Amniotic epithelial cell (primary cell): Measurements from ENCODE around the gene IL5.
"Not testable (repeated sequence)": the region's sequence is repeated elsewhere in the genome, so short reads cannot be mapped to it uniquely, and the experiment has no call there.

ENCODE experiments used
- DNase-seq: peaks from one replicate; pipeline ENCODE4 v3.0.0-alpha.2; 2010; ENCODE audit warnings: low read depth

IL5 gene

DNA sequence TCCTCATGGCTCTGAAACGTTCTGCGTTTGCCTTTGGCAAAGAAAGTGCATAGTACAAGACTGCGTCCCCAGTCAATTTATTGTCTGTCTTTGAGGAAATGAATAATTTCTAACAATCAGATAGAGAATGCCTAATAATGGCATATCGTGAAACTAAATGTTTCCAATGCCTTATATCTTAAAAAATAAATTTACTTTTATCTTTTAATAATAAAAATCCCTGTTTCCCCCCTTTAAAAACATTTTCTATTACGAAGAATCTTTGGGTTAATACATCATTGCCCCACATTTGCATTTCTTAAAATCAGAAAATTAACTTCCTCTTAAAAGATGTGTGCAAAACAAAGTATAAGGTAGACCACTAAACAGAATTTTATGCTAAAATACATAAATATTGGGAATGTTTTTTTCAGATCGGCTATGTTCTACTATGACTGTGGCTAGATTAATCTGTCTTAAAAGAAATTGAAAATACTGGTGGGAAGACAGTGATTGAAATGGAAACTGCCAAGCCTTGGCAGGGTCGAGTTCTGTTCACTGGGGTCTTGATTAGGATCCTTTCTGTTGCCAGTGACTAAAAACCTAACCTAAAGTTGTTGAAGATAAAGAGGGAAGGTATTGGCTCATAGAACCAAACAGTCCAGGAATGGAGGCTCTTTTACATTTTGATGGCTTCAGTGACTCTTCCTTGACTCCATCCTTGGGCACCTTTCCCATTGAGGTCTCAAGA, at the start of gene IL5:
Gene IL5 (minus strand): TSS at position 51 of the 730 bp plus-strand sequence. CDS start 44 bp downstream, at position 7.
- DNase-seq, result no peak

DNA sequence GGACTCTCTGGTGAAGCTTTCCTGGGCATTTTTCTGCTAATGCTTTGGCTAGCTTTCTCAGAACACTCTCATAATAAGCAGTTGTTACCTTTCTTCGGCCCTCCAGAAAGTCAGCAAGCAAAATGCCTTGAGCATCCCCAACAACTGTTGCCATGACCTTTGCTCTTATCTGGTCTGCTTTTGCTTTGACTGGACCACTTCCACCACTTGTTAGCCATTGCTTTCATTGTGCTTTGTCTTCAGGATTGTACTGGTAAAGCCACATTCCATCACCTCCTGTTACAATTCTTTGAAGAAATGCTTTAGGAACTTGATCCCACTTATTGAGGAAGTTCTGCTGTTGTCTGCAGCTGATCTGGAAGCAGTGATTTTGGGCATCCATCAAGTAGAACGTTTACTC, 49.2 kb upstream of the IL5 start:
- DNase-seq, result no peak

DNA sequence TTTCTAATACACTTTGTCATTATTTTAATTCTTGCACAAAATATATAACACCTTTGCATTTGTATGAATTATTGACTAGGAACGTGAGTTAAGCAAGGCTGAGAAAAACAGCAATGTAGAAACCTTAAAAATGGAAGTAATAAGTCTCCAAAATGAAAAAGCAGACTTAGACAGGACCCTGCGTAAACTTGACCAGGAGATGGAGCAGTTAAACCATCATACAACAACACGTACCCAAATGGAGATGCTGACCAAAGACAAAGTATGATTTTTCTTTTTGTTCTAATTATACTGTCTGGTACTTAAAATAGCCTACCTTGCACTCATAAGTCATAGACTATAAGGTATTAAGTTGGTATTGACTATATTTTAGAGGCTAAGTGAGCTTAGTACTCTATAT, 47.8 kb upstream of the IL5 start:
- peak; percentile 10 for DNase-seq

DNA sequence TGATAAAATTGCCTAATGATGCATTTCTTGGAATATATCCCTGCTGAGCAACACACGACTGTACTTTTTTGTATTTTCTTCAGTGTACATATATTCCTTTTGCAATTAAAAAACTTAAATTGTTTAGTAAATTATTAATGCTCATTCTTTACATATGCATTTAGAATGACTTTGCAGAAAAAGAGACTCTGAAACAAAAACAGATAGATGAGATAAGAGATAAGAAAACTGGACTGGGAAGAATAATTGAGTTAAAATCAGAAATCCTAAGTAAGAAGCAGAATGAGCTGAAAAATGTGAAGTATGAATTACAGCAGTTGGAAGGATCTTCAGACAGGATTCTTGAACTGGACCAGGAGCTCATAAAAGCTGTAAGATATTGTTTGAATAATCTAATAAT, 46.1 kb upstream of the IL5 start:
- no peak for DNase-seq

DNA sequence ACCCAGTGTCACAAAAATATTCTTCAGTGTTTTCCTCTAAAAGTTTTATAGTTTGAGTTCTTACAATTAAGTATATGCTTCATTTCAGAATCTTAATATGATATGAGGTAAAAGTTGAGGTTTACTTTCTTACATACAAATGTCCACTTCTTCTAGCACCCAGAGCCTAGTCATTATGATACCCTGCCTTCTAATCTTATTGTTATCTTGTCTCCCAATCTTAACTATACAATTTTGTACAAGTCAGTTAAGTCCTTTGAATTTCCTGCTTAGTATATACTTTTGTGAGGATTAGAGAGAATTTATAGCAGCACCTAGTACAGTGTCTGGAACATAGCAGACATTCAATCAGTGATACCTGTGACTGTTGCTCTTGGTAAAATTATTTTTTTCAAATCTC, 42.7 kb upstream of the IL5 start:
- no peak for DNase-seq

DNA sequence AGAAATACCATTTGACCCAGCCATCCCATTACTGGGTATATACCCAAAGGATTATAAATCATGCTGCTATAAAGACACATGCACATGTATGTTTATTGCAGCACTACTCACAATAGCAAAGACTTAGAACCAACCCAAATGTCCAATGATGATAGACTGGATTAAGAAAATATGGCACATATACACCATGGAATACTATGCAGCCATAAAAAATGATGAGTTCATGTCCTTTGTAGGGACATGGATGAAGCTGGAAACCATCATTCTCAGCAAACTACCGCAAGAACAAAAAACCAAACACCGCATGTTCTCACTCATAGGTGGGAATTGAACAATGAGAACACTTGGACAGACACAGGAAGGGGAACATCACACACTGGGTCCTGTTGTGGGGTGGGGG, 41.2 kb upstream of the IL5 start:
- not testable (repeated sequence) for DNase-seq

DNA sequence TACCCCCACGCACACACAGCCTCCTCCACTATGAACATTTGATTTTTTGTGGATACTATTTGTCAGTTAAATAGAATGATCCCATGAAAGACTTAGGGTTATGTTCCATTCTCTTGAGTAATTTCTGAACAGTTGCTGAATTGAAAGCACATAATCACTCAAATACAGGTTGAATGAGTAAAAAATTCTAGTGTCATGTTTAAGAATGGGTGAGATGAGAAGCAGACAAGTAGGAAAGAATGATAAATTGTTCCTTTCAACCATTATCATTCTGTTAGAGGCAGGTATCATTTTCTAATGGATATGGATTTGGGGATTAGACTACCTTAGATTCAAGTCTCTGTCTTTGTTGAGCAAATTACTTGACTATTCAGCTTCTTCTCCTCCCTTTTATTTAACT, 32.8 kb upstream of the IL5 start:
- no peak for DNase-seq

DNA sequence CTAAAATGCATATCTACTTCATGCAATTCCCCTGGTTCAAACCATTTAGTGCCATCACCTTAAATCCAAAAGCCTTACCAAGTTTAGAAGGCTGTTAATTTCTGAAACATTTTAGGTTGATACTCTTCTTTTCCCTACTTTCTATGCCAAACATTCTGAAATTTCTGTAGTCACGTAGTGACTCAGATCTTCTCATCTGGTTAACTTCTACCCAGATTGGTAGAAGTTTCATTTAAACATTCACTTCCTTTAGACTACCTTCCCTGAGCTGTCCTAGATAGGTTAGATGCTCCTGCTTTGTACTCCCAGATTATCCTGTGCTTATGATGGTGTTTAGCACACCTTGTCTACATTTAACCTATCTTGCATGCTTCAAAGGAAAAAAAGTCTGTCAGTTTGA, 23.3 kb upstream of the IL5 start:
- DNase-seq, result no peak

DNA sequence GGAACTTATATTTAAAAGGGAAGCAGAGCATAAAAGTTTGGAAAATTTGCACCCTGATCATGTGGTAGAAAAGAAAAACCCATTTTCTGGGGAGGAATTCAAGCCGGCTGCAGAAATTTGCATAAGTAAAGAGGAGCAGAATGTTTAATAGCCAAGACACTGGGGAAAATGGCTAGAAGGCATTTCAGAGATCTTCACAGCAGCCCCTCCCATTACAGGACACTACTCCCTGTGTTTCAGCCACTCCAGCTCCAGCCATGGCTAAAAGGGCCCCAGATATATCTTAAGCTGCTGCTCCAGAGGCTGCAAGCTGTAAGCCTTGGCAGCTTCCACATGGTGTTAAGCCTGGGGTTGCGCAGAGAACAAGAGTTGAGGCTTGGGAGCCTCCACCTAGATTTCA, 21.2 kb upstream of the IL5 start:
- not testable (repeated sequence) for DNase-seq

DNA sequence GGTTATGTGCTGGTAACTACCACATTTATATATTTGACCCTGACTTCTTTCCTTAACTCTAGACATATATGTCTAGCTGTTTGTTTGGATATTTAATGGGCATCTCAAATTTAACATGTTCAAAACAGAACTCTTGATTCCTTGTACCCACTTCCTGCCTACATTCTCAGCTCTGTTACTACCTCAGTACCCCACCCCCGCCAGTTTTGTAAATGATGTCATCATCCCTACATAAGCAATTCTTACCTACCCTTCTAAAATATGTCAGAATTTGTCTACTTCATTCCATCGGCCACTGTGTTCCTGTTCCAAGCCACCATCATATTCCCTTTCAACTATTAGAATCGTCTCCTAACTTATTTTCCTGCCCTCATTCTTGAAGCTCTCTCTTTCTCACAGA, 18.3 kb upstream of the IL5 start:
- DNase-seq, result no peak

DNA sequence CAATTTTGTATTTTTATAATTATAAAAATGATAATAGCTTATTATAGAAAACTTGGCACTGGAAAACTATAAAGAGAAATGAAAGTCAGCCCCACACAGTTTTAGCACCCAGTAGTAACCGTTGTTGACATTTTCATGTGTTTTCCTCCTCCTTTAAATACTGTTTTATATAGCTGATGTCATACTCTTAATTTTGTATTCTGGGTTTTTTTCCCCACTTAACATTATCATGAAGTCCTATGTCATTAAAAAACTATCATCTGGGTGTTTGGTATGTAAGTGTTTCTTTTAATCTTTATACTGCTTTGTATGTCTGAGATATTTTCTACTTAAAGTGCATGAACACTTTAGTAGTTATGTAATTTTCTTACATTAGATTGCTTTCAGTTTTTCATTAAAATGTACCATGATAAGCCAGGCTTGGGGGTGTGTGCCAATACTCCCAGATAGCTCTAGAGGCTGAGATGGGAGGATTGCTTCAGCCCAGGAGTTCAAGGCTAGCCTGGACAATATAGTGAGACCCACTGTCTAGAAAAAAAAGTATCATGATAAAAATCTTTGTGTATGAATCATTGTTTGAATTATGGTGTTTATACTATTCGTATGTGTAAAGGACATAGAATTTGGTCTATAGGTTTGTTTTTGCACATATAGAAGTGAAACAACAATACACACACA, 16.2 kb upstream of the IL5 start:
- DNase-seq, result no peak

DNA sequence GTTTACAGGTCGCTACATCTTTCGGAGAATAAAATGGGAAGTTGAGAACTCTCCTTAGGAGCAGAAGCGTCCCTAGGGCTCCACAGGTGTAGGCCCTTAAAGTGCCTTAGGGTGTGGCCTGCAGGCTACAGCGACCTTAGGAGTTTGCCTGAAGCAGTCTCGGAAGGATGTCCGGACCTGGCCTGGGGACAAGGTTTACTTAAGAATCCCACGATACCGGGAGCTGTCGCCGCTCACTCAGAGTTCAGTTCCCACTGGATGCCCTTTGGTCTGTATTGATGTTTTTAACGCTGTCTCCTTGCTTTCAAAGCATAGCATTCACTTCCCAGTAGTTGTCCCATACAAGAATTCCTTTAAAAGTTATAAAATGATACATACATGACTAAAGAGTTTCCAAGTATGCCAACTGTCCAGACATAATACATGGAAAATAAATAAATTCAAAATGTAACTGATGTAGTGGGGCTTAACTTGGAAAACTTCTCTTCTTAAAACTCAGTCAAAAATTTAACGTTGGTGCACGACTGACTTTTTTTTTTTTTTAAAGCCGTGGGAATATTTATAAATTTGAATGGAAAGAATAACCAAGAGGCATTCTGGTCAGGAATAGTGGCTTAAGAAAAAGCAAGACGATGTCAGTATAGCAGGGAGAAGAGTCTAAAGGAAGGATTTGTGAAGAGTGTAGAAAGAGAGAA, 14.3 kb upstream of the IL5 start:
- DNase-seq, result peak; percentile 21

DNA sequence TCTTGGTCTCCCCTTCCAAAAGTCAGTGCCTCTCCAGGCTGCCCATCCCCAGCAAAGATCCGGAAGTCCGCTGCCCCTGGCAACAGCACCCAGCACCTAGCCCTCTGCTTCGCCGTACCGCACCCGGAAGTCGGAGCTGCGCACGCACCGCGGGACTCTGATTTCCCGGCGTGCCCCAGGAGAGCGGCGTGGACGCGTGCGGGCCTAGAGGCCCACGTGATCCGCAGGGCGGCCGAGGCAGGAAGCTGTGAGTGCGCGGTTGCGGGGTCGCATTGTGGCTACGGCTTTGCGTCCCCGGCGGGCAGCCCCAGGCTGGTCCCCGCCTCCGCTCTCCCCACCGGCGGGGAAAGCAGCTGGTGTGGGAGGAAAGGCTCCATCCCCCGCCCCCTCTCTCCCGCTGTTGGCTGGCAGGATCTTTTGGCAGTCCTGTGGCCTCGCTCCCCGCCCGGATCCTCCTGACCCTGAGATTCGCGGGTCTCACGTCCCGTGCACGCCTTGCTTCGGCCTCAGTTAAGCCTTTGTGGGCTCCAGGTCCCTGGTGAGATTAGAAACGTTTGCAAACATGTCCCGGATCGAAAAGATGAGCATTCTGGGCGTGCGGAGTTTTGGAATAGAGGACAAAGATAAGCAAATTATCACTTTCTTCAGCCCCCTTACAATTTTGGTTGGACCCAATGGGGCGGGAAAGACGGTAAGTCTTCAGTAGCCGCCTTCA, 13.6 kb upstream of the IL5 start, which contains the start of gene RAD50:
Gene RAD50 (plus strand): TSS at position 215 of the 715 bp plus-strand sequence. CDS start 348 bp downstream, at position 563.
- peak; percentile 88 for DNase-seq

DNA sequence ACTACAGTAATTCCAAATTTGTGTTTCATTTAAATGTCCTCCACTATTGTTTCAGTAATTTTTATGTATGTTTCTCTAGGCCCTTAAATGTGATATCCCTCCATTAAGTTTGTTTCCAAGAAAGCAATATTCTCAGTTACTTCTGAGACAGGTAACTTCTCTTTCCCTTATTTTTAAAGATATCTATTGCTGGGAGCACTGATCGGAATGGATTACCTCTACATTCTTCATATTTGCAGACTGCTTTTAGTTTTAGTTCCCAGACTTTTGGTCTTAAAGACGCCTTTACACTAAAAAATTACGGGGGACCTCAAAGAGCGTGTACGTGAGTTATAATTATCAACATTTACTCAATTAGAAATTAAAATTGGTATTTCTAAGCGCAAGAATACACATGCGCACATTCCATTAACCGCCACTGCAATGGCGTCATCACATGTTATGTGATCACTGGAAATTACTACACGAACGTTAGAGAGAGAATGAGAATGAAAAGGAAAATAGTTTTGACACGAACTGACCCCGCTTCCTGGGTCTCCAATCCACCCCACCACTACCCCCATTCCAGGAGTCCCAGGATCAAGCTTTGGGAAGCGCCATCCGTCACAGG, 12.9 kb upstream of the IL5 start:
- no peak for DNase-seq

DNA sequence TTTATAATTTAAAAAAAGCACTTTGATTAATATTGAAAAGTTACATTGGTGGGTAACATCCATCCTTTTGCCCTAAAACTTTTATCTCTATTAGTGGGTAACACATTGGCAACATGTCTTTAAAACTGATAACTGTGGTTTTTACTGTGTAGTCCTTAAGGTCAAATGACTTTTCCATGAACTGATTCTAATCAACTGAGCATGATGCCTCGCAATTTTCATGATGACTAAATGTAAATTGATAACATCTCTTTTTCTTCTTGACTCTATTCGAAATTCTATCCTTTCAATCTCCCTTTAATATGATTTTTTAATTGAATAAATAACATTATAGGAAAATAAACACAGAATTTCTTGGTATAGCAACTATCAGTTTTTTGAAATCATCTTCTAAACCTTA, 6.3 kb upstream of the IL5 start:
- no peak for DNase-seq

DNA sequence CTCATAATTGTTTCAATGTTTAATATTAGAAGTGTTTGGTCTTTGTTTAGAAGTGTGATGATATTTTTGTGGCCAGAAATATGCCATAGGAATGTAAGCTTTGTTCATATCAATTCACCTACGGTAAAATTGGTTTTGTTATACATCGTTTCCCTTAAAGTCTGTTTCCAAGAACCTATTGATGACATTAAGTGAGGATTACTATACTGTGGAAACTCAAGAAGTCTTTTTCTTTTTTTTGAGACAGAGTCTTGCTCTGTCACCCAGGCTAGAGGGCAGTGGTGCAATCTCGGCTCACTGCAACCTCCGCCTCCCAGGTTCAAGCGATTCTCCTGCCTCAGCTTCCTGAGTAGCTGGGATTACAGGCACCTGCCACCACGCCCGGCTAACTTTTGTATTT, 5.5 kb upstream of the IL5 start:
- not testable (repeated sequence) for DNase-seq

DNA sequence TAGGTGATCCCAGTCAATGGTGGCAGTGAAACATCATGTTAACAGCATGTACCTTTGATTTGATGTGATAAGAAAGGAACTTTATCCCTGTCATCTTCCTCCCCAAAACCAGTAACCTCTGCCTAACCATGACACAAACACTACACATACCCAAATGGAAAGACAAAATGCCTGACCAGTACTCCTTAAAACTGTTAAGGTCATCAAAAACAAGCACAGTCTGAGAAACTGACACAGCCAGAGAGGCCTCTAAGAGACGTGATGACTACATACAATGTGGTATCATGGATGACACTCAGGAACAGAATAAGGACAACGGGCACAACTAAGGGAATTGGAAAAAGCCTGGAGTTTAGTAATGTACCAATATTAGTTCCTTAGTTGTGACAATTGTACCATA, 3.9 kb upstream of the IL5 start:
- DNase-seq, result no peak

DNA sequence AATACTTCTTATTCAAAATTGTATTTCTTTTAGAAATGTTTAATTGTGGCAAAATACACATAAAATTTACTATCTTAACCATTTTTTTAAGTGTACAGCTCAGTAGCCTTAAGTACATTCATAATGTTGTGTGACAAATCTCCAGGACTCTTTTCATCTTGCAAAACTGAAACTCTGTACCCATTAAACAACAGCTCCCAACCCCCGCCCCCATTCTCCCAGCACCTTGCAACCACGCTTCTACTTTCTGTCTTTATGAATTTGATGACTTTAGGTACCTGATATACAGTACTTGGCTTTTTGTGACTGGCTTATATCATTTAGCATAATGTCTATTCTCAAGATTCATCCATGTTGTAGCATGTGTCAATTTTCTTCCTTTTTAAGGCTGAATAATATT, 2.8 kb upstream of the IL5 start:
- no peak for DNase-seq

DNA sequence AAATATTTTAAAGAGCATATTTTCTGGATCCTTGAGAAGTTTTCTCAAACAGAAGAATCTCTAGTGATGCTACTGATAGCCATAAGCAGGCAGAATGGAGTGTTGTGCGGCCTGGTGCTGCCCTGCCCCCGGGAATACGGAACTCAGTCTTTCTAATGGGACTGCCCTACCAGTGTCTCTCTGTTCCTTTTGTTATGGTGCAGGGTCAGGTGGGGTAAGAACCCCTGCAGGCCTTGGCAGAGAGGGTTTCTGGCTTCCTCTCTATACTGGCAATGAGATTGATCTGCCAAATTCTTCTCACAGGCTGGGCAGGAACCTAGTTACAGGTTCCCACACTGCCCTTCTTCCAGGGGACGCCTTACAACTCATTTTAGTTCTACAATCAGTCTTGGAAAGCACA, 2.6 kb downstream of the IL5 start:
- no peak for DNase-seq

DNA sequence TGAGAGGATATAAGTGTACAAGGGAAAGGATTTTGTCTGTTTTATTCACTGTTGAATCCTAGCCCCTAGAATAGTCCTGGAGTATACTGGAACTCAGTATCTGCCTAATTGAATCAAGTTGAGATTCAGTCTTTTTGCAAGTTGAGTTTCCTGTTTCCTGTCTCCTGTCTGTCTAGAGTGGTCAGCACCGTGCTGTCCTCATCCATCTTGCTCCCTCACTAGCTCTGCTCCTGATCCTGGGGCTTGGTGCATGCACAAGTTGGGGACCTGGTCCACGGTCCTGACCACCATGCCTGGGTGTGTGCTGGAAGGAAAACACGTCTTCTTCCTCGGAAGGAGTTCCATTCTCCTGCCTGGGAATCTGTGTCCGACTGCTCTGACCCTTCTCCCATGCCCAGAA, 3.2 kb downstream of the IL5 start:
- DNase-seq, result no peak

DNA sequence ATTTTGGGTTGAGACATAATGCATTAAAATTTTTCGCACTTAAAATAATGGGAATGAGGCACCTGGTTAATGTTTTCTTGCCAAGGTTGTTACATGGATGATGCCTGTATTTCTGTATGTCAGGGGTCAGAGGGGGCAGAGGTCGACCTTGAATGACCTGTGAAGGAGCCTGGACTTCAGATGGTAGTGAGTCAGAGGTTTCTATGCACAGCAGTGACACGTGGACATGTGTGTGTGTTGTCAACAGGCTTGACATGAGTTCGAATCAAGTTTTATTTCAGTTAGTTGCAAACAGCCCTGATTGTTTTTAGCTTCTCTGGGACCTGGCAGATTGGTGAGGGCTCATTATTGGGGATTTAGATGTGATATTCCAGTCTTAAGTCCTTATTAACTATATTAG, 3.6 kb downstream of the IL5 start:
- no peak for DNase-seq

DNA sequence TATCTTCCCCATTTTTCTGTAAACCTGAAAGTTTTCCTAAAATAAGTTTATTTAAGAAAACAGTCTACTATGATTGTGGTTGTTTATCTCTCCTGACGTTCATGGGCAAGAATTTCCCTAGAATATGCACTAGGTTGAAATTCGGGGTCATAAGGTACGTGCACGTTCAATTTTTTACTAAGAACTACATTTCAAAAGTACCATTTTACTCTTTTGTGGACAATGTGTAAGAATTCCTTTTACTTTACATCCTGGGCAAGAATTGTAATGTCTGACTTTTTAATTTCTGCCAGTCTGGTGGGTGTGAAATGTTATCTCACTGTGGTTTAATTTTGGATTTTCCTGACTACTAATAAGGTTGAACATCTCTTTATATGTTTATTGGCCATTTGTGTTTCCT, 12.4 kb downstream of the IL5 start:
- DNase-seq, result no peak
